ENCODE data around the gene ITGA6. TPM values are rescaled to one million over a fixed set of nuclear protein-coding genes. Genes with fewer than 3 reads are reported as not detected.

Gene ITGA6
- total and polyA plus RNA-seq, 5 donors from 2014 or later = 39.2 to 68.5 (median 50.3) TPM

- Mint-ChIP-seq H3K27ac (peak overlapping the region in 2 of 3 donors; percentile 13 to 41), H3K36me3 (peaks cover 51% of the 10 kb centered on the region), H3K27me3 (no peaks in the 10 kb centered on the region), H3K9me3 (no peaks in the 10 kb centered on the region), H3K4me1 (peaks cover 27 to 48% (median 35%) of the 10 kb centered on the region in 4 donors), H3K4me3 (peak overlapping the region in 1 of 4 donors; percentile 5)
- peaks cover 61% of the 10 kb centered on the region for H3K36me3 ChIP-seq (ENCODE audit: control insufficient read depth, insufficient read depth, low read length)
- no peak overlapping the region for H3K27ac ChIP-seq (ENCODE audit: insufficient read depth, low read length, poor library complexity, severe bottlenecking)
- H3K4me1 ChIP-seq (ENCODE audit: control insufficient read depth, insufficient read depth, low read length, poor library complexity, severe bottlenecking) = no peaks in the 10 kb centered on the region
- H3K4me3 ChIP-seq (ENCODE audit: low read depth, low read length) = no peak overlapping the region
- ATAC-seq (ENCODE audit: low read depth in 2 of 2) = peak; percentile 66 to 77
- no peaks in the 10 kb centered on the region for H3K9me3 ChIP-seq (ENCODE audit: control insufficient read depth in 2 of 2, low read length in 2 of 2)
- peak in 1 of 3 donors; percentile 23 for DNase-seq
- H3K27me3 ChIP-seq (ENCODE audit: control insufficient read depth, insufficient read depth, low read length) = no peaks in the 10 kb centered on the region
Observed at GRCh38 chr2:172473167-172473566, 45.8 kb downstream of the ITGA6 start.

GRCh38 chr2:172478353-172478752 lies 51.0 kb downstream of the ITGA6 start:
- H3K9me3 ChIP-seq (ENCODE audit: control insufficient read depth in 2 of 2, low read length in 2 of 2) = no peaks in the 10 kb centered on the region
- H3K27ac ChIP-seq (ENCODE audit: insufficient read depth, low read length, poor library complexity, severe bottlenecking) = no peak overlapping the region
- H3K36me3 ChIP-seq (ENCODE audit: control insufficient read depth, insufficient read depth, low read length) = peaks cover 67% of the 10 kb centered on the region
- H3K27me3 Mint-ChIP-seq = no peaks in the 10 kb centered on the region
- H3K4me1 Mint-ChIP-seq = peaks cover 24 to 66% (median 45%) of the 10 kb centered on the region in 4 donors
- DNase-seq (no peak), ATAC-seq (ENCODE audit: low read depth in 2 of 2) (no peak)
- peak overlapping the region in 1 of 3 donors; percentile 74 for H3K27ac Mint-ChIP-seq
- H3K9me3 Mint-ChIP-seq = no peaks in the 10 kb centered on the region
- no peak overlapping the region for H3K4me3 ChIP-seq (ENCODE audit: low read depth, low read length)
- H3K4me1 ChIP-seq (ENCODE audit: control insufficient read depth, insufficient read depth, low read length, poor library complexity, severe bottlenecking) = peaks cover 9% of the 10 kb centered on the region
- peaks cover 60% of the 10 kb centered on the region for H3K36me3 Mint-ChIP-seq
- H3K27me3 ChIP-seq (ENCODE audit: control insufficient read depth, insufficient read depth, low read length) = no peaks in the 10 kb centered on the region
- H3K4me3 Mint-ChIP-seq = peak overlapping the region in 1 of 4 donors; percentile 47

- H3K27ac Mint-ChIP-seq = peak overlapping the region; percentile 46 to 91 (median 90)
- H3K27me3 ChIP-seq (ENCODE audit: control insufficient read depth, insufficient read depth, low read length) = no peaks in the 10 kb centered on the region
- ATAC-seq (ENCODE audit: low read depth in 2 of 2) (no peak), DNase-seq (no peak)
- H3K4me1 ChIP-seq (ENCODE audit: control insufficient read depth, insufficient read depth, low read length, poor library complexity, severe bottlenecking) = peaks cover 17% of the 10 kb centered on the region
- H3K9me3 ChIP-seq (ENCODE audit: control insufficient read depth in 2 of 2, low read length in 2 of 2) = no peaks in the 10 kb centered on the region
- no peak overlapping the region for H3K4me3 Mint-ChIP-seq
- H3K4me3 ChIP-seq (ENCODE audit: low read depth, low read length) = no peak overlapping the region
- no peak overlapping the region for H3K27ac ChIP-seq (ENCODE audit: insufficient read depth, low read length, poor library complexity, severe bottlenecking)
- peaks cover 70% of the 10 kb centered on the region for H3K36me3 Mint-ChIP-seq
- H3K9me3 Mint-ChIP-seq = no peaks in the 10 kb centered on the region
- peaks cover 65% of the 10 kb centered on the region for H3K36me3 ChIP-seq (ENCODE audit: control insufficient read depth, insufficient read depth, low read length)
- H3K4me1 Mint-ChIP-seq = peaks cover 23 to 73% (median 48%) of the 10 kb centered on the region in 4 donors
- no peaks in the 10 kb centered on the region for H3K27me3 Mint-ChIP-seq
Observed at GRCh38 chr2:172480301-172481218, 53.2 kb downstream of the ITGA6 start.

- no peaks in the 10 kb centered on the region for H3K27me3 ChIP-seq (ENCODE audit: control insufficient read depth, insufficient read depth, low read length)
- H3K4me3 Mint-ChIP-seq = no peak overlapping the region
- H3K27ac Mint-ChIP-seq = peak overlapping the region; percentile 75 to 91 (median 90)
- ATAC-seq (ENCODE audit: low read depth in 2 of 2) (no peak), DNase-seq (no peak)
- H3K36me3 ChIP-seq (ENCODE audit: control insufficient read depth, insufficient read depth, low read length) = peaks cover 63% of the 10 kb centered on the region
- H3K9me3 ChIP-seq (ENCODE audit: control insufficient read depth in 2 of 2, low read length in 2 of 2) = no peaks in the 10 kb centered on the region
- H3K9me3 Mint-ChIP-seq = no peaks in the 10 kb centered on the region
- H3K4me1 ChIP-seq (ENCODE audit: control insufficient read depth, insufficient read depth, low read length, poor library complexity, severe bottlenecking) = peaks cover 17% of the 10 kb centered on the region
- no peaks in the 10 kb centered on the region for H3K27me3 Mint-ChIP-seq
- peak overlapping the region; percentile 6 for H3K27ac ChIP-seq (ENCODE audit: insufficient read depth, low read length, poor library complexity, severe bottlenecking)
- H3K4me3 ChIP-seq (ENCODE audit: low read depth, low read length) = no peak overlapping the region
- H3K36me3 Mint-ChIP-seq = peaks cover 67% of the 10 kb centered on the region
- peaks cover 20 to 73% (median 46%) of the 10 kb centered on the region in 4 donors for H3K4me1 Mint-ChIP-seq
Observed at GRCh38 chr2:172481507-172482262, 54.3 kb downstream of the ITGA6 start.

- H3K27ac Mint-ChIP-seq = peak overlapping the region; percentile 75 to 92 (median 79)
- H3K4me1 Mint-ChIP-seq = peaks cover 20 to 83% (median 45%) of the 10 kb centered on the region in 4 donors
- H3K4me3 ChIP-seq (ENCODE audit: low read depth, low read length) = peak overlapping the region; percentile 43
- H3K27me3 ChIP-seq (ENCODE audit: control insufficient read depth, insufficient read depth, low read length) = no peaks in the 10 kb centered on the region
- H3K27me3 Mint-ChIP-seq = no peaks in the 10 kb centered on the region
- peaks cover 65% of the 10 kb centered on the region for H3K36me3 ChIP-seq (ENCODE audit: control insufficient read depth, insufficient read depth, low read length)
- peak; percentile 71 to 74 for ATAC-seq (ENCODE audit: low read depth in 2 of 2)
- peaks cover 17% of the 10 kb centered on the region for H3K4me1 ChIP-seq (ENCODE audit: control insufficient read depth, insufficient read depth, low read length, poor library complexity, severe bottlenecking)
- DNase-seq = peak in 2 of 3 donors; percentile 54 to 78
- no peak overlapping the region for H3K27ac ChIP-seq (ENCODE audit: insufficient read depth, low read length, poor library complexity, severe bottlenecking)
- no peaks in the 10 kb centered on the region for H3K9me3 ChIP-seq (ENCODE audit: control insufficient read depth in 2 of 2, low read length in 2 of 2)
- peaks cover 76% of the 10 kb centered on the region for H3K36me3 Mint-ChIP-seq
- peak overlapping the region in 3 of 4 donors; percentile 11 to 55 (median 51) for H3K4me3 Mint-ChIP-seq
- no peaks in the 10 kb centered on the region for H3K9me3 Mint-ChIP-seq
Observed at GRCh38 chr2:172484253-172484652, 56.9 kb downstream of the ITGA6 start.

- H3K27me3 Mint-ChIP-seq = no peaks in the 10 kb centered on the region
- no peak for ATAC-seq (ENCODE audit: low read depth in 2 of 2)
- H3K27ac Mint-ChIP-seq = peak overlapping the region in 2 of 3 donors; percentile 75 to 92
- no peak overlapping the region for H3K27ac ChIP-seq (ENCODE audit: insufficient read depth, low read length, poor library complexity, severe bottlenecking)
- H3K4me1 Mint-ChIP-seq = peaks cover 20 to 83% (median 46%) of the 10 kb centered on the region in 4 donors
- H3K9me3 Mint-ChIP-seq = no peaks in the 10 kb centered on the region
- peak overlapping the region in 1 of 4 donors; percentile 11 for H3K4me3 Mint-ChIP-seq
- H3K9me3 ChIP-seq (ENCODE audit: control insufficient read depth in 2 of 2, low read length in 2 of 2) = no peaks in the 10 kb centered on the region
- H3K4me1 ChIP-seq (ENCODE audit: control insufficient read depth, insufficient read depth, low read length, poor library complexity, severe bottlenecking) = peaks cover 17% of the 10 kb centered on the region
- DNase-seq = peak in 1 of 3 donors; percentile 20
- H3K36me3 ChIP-seq (ENCODE audit: control insufficient read depth, insufficient read depth, low read length) = peaks cover 66% of the 10 kb centered on the region
- H3K36me3 Mint-ChIP-seq = peaks cover 77% of the 10 kb centered on the region
- H3K27me3 ChIP-seq (ENCODE audit: control insufficient read depth, insufficient read depth, low read length) = no peaks in the 10 kb centered on the region
- H3K4me3 ChIP-seq (ENCODE audit: low read depth, low read length) = no peak overlapping the region
Observed at GRCh38 chr2:172484706-172485105, 57.3 kb downstream of the ITGA6 start.

- Mint-ChIP-seq H3K36me3 (peaks cover 83% of the 10 kb centered on the region), H3K27ac (peak overlapping the region; percentile 70 to 94 (median 78)), H3K27me3 (no peaks in the 10 kb centered on the region), H3K4me1 (peaks cover 13 to 83% (median 51%) of the 10 kb centered on the region in 4 donors), H3K9me3 (no peaks in the 10 kb centered on the region), H3K4me3 (peak overlapping the region in 1 of 4 donors; percentile 5)
- H3K4me3 ChIP-seq (ENCODE audit: low read depth, low read length) = no peak overlapping the region
- no peak overlapping the region for H3K27ac ChIP-seq (ENCODE audit: insufficient read depth, low read length, poor library complexity, severe bottlenecking)
- DNase-seq (no peak), ATAC-seq (ENCODE audit: low read depth in 2 of 2) (no peak)
- peaks cover 32% of the 10 kb centered on the region for H3K4me1 ChIP-seq (ENCODE audit: control insufficient read depth, insufficient read depth, low read length, poor library complexity, severe bottlenecking)
- H3K27me3 ChIP-seq (ENCODE audit: control insufficient read depth, insufficient read depth, low read length) = no peaks in the 10 kb centered on the region
- peaks cover 73% of the 10 kb centered on the region for H3K36me3 ChIP-seq (ENCODE audit: control insufficient read depth, insufficient read depth, low read length)
- no peaks in the 10 kb centered on the region for H3K9me3 ChIP-seq (ENCODE audit: control insufficient read depth in 2 of 2, low read length in 2 of 2)
Observed at GRCh38 chr2:172488556-172488955, 61.2 kb downstream of the ITGA6 start.
